Activated naive CD8-positive, alpha-beta T cell treated with anti-CD3 and anti-CD28 coated beads, Interleukin-2, amount 50 U/mL, for 24 hours (primary cell): ENCODE measurements around the gene FADS2.

ENCODE experiments used
- ATAC-seq: fragments of 150-1000 bp; cut with Tn5 transposase; one replicate; pipeline ENCODE4 v1.10.0; 2021
- DNase-seq: peaks from one replicate; pipeline ENCODE4 v3.0.0; 2021
- H3K27ac Mint-ChIP-seq: one replicate; pipeline ENCODE4 v1.8.0; 2021; ENCODE audit warnings: mild to moderate bottlenecking, mixed read lengths
- H3K27me3 Mint-ChIP-seq: one replicate; pipeline ENCODE4 v1.8.0; 2021; ENCODE audit warnings: mixed read lengths
- H3K36me3 Mint-ChIP-seq: one replicate; pipeline ENCODE4 v1.8.0; 2021; ENCODE audit warnings: low read depth, mixed read lengths
- H3K4me1 Mint-ChIP-seq: one replicate; pipeline ENCODE4 v1.8.0; 2021; ENCODE audit warnings: mixed read lengths
- H3K4me3 Mint-ChIP-seq: one replicate; pipeline ENCODE4 v1.8.0; 2021; ENCODE audit warnings: mild to moderate bottlenecking, moderate library complexity, mixed read lengths
- H3K9me3 Mint-ChIP-seq: one replicate; pipeline ENCODE4 v1.8.0; 2021; ENCODE audit warnings: mixed read lengths

FADS2 gene

GRCh38 chr11:61806785-61807184, 21.3 kb upstream of the FADS2 start:
- Mint-ChIP-seq H3K36me3 (peaks cover 19% of the 10 kb centered on the region), H3K4me3 (no peak overlapping the region), H3K27me3 (no peaks in the 10 kb centered on the region), H3K4me1 (peaks cover 2% of the 10 kb centered on the region), H3K9me3 (no peaks in the 10 kb centered on the region), H3K27ac (no peak overlapping the region)
- DNase-seq, result no peak
- ATAC-seq, result no peak

- ATAC-seq, result no peak
- Mint-ChIP-seq H3K27me3 (peaks cover 10% of the 10 kb centered on the region), H3K4me3 (no peak overlapping the region), H3K9me3 (no peaks in the 10 kb centered on the region), H3K36me3 (peaks cover 21% of the 10 kb centered on the region), H3K27ac (no peak overlapping the region), H3K4me1 (peaks cover 9% of the 10 kb centered on the region)
- DNase-seq, result no peak
Observed at GRCh38 chr11:61810671-61811175, 17.4 kb upstream of the FADS2 start.

GRCh38 chr11:61811831-61812230, 16.3 kb upstream of the FADS2 start:
- DNase-seq (no peak), ATAC-seq (no peak)
- H3K36me3 Mint-ChIP-seq, result peaks cover 21% of the 10 kb centered on the region
- H3K27me3 Mint-ChIP-seq, result peaks cover 16% of the 10 kb centered on the region
- H3K4me1 Mint-ChIP-seq, result peaks cover 13% of the 10 kb centered on the region
- H3K27ac Mint-ChIP-seq, result no peak overlapping the region
- H3K9me3 Mint-ChIP-seq, result no peaks in the 10 kb centered on the region
- H3K4me3 Mint-ChIP-seq, result no peak overlapping the region

- H3K9me3 Mint-ChIP-seq, result no peaks in the 10 kb centered on the region
- no peak overlapping the region for H3K4me3 Mint-ChIP-seq
- H3K27me3 Mint-ChIP-seq, result peaks cover 22% of the 10 kb centered on the region
- H3K4me1 Mint-ChIP-seq, result peaks cover 13% of the 10 kb centered on the region
- no peak for ATAC-seq
- DNase-seq, result no peak
- peaks cover 21% of the 10 kb centered on the region for H3K36me3 Mint-ChIP-seq
- H3K27ac Mint-ChIP-seq, result no peak overlapping the region
Observed at GRCh38 chr11:61812736-61813411, 15.2 kb upstream of the FADS2 start.

- Mint-ChIP-seq H3K27ac (peak overlapping the region; percentile 79), H3K36me3 (peaks cover 18% of the 10 kb centered on the region), H3K27me3 (peaks cover 28% of the 10 kb centered on the region), H3K9me3 (no peaks in the 10 kb centered on the region), H3K4me1 (peaks cover 13% of the 10 kb centered on the region), H3K4me3 (peak overlapping the region; percentile 85)
- DNase-seq, result no peak
- ATAC-seq, result no peak
Observed at GRCh38 chr11:61814247-61814957, 13.7 kb upstream of the FADS2 start.

- DNase-seq (peak; percentile 68), ATAC-seq (peak; percentile 30)
- H3K36me3 Mint-ChIP-seq, result peaks cover 14% of the 10 kb centered on the region
- peak overlapping the region; percentile 85 for H3K4me3 Mint-ChIP-seq
- peaks cover 13% of the 10 kb centered on the region for H3K4me1 Mint-ChIP-seq
- H3K27me3 Mint-ChIP-seq, result peaks cover 30% of the 10 kb centered on the region
- H3K27ac Mint-ChIP-seq, result peak overlapping the region; percentile 79
- no peaks in the 10 kb centered on the region for H3K9me3 Mint-ChIP-seq
Observed at GRCh38 chr11:61814958-61815789, 12.9 kb upstream of the FADS2 start.

GRCh38 chr11:61815790-61816735, 12.0 kb upstream of the FADS2 start:
- peak overlapping the region; percentile 58 for H3K27ac Mint-ChIP-seq
- H3K27me3 Mint-ChIP-seq, result peaks cover 32% of the 10 kb centered on the region

GRCh38 chr11:61816736-61817455, 11.2 kb upstream of the FADS2 start, which contains the start of gene FADS1:
TSS of gene FADS1 (minus strand) at chr11:61817003. CDS start at chr11:61816929, 74 bp downstream.
- DNase-seq (peak; percentile 86), ATAC-seq (peak; percentile 65)
- H3K4me1 Mint-ChIP-seq, result peaks cover 13% of the 10 kb centered on the region
- peak within 1 kb of the TSS; percentile 58 for H3K27ac Mint-ChIP-seq
- peaks cover 32% of the 10 kb centered on the region for H3K27me3 Mint-ChIP-seq
- peaks cover 10% of the 10 kb centered on the region for H3K36me3 Mint-ChIP-seq
- no peaks in the 10 kb centered on the region for H3K9me3 Mint-ChIP-seq
- peak within 1 kb of the TSS; percentile 85 for H3K4me3 Mint-ChIP-seq

More at GRCh38 chr11:61815790-61816735, 12.0 kb upstream of the FADS2 start:
- Mint-ChIP-seq H3K4me1 (peaks cover 13% of the 10 kb centered on the region), H3K4me3 (peak overlapping the region; percentile 85), H3K36me3 (peaks cover 10% of the 10 kb centered on the region), H3K9me3 (no peaks in the 10 kb centered on the region)
- ATAC-seq (peak; percentile 65), DNase-seq (peak; percentile 68)

- DNase-seq, result no peak
Observed at GRCh38 chr11:61817471-61818202, 10.5 kb upstream of the FADS2 start.

GRCh38 chr11:61820174-61820573, 7.9 kb upstream of the FADS2 start:
- Mint-ChIP-seq H3K27me3 (peaks cover 26% of the 10 kb centered on the region), H3K27ac (no peak overlapping the region), H3K36me3 (no peaks in the 10 kb centered on the region), H3K4me3 (no peak overlapping the region), H3K9me3 (no peaks in the 10 kb centered on the region), H3K4me1 (peaks cover 7% of the 10 kb centered on the region)
- ATAC-seq, result no peak
- DNase-seq, result no peak

More at GRCh38 chr11:61817471-61818202, 10.5 kb upstream of the FADS2 start:
- Mint-ChIP-seq H3K36me3 (peaks cover 10% of the 10 kb centered on the region), H3K9me3 (no peaks in the 10 kb centered on the region), H3K4me1 (peaks cover 13% of the 10 kb centered on the region), H3K27me3 (peaks cover 32% of the 10 kb centered on the region), H3K4me3 (peak overlapping the region; percentile 57), H3K27ac (no peak overlapping the region)
- no peak for ATAC-seq

- no peaks in the 10 kb centered on the region for H3K9me3 Mint-ChIP-seq
- H3K36me3 Mint-ChIP-seq, result no peaks in the 10 kb centered on the region
- peaks cover 19% of the 10 kb centered on the region for H3K4me1 Mint-ChIP-seq
- DNase-seq (no peak), ATAC-seq (no peak)
- H3K27ac Mint-ChIP-seq, result peak overlapping the region; percentile 14
- H3K27me3 Mint-ChIP-seq, result peaks cover 38% of the 10 kb centered on the region
- H3K4me3 Mint-ChIP-seq, result peak overlapping the region; percentile 82
Observed at GRCh38 chr11:61826930-61827570, 1.1 kb upstream of the FADS2 start.

- H3K4me1 Mint-ChIP-seq, result peaks cover 22% of the 10 kb centered on the region
Observed at GRCh38 chr11:61828379-61828628, 204 bp downstream of the FADS2 start.

More at GRCh38 chr11:61828379-61828628, 204 bp downstream of the FADS2 start:
- H3K9me3 Mint-ChIP-seq, result no peaks in the 10 kb centered on the region
- ATAC-seq (peak; percentile 1), DNase-seq (no peak)
- no peaks in the 10 kb centered on the region for H3K36me3 Mint-ChIP-seq
- H3K27ac Mint-ChIP-seq, result peak overlapping the region; percentile 68
- peaks cover 38% of the 10 kb centered on the region for H3K27me3 Mint-ChIP-seq
- peak overlapping the region; percentile 82 for H3K4me3 Mint-ChIP-seq
